Suprapubic skin (tissue), 4 donors: ENCODE measurements around the gene FIBIN. TPM values are rescaled to one million over a fixed set of nuclear protein-coding genes. Genes with fewer than 3 reads are reported as not detected.

Source experiments
- DNase-seq, 2 donors: peaks; one replicate each; pipeline ENCODE4 v3.0.0-alpha.2; 2019; ENCODE audit warnings: low spot score in 2 of 2
- H3K27ac ChIP-seq: fragments of 200-600 bp; sonication (generic); one replicate; pipeline ENCODE4 v1.5.1; 2019
- H3K27me3 ChIP-seq: fragments of 200-600 bp; sonication (generic); one replicate; pipeline ENCODE4 v1.5.1; 2019
- H3K36me3 ChIP-seq: fragments of 200-600 bp; sonication (generic); one replicate; pipeline ENCODE4 v1.5.1; 2019
- H3K4me1 ChIP-seq: fragments of 200-600 bp; sonication (generic); one replicate; pipeline ENCODE4 v1.5.1; 2019
- H3K4me3 ChIP-seq: fragments of 200-600 bp; sonication (generic); one replicate; pipeline ENCODE4 v1.5.1; 2019; ENCODE audit warnings: mild to moderate bottlenecking
- H3K9me3 ChIP-seq: fragments of 200-600 bp; sonication (generic); one replicate; pipeline ENCODE4 v1.5.1; 2019
- EP300 ChIP-seq: sonication (generic); formaldehyde crosslinking; IDR thresholded peaks from one replicate; pipeline ENCODE4 v1.6.1; 2017; ENCODE audit warnings: antibody characterized with exemption
- POLR2A ChIP-seq, 2 donors: fragments of 450-650 bp; IDR thresholded peaks; one replicate each; pipeline ENCODE4 v1.6.1; 2017; ENCODE audit warnings: antibody characterized with exemption in 2 of 2, mild to moderate bottlenecking in 2 of 2, moderate library complexity in 2 of 2
- POLR2AphosphoS5 ChIP-seq, 3 donors: sonication (generic); formaldehyde crosslinking; IDR thresholded peaks; one replicate each; pipeline ENCODE4 v1.6.1; 2017; ENCODE audit warnings: antibody characterized with exemption in 3 of 3
- WGBS: methylation state at CpG from one replicate; pipeline ENCODE4 v1.1.5; 2018; 5-methylcytosine and 5-hydroxymethylcytosine counted together
- total RNA-seq, 4 donors: library from RNA; depleted of rRNA; stranded (reverse); fragments of >200 nt; gene quantifications; one replicate each; pipeline ENCODE4 v1.1.0, GENCODE V29; 2016
- TF ChIP-seq, protein P1 (sequence below), 2 donors: fragments of 200-600 bp in 1 of 2; fragments of 450-650 bp in 1 of 2; sonication (generic) in 1 of 2; IDR thresholded peaks; one replicate each; pipeline ENCODE4 v1.5.1; 2016 to 2019; ENCODE audit warnings: antibody characterized with exemption in 2 of 2, mild to moderate bottlenecking in 1 of 2, moderate library complexity in 1 of 2

FIBIN gene
- total RNA-seq, 4 donors from 2014 or later = 4.6 to 10.1 (median 8.1) TPM

DNA sequence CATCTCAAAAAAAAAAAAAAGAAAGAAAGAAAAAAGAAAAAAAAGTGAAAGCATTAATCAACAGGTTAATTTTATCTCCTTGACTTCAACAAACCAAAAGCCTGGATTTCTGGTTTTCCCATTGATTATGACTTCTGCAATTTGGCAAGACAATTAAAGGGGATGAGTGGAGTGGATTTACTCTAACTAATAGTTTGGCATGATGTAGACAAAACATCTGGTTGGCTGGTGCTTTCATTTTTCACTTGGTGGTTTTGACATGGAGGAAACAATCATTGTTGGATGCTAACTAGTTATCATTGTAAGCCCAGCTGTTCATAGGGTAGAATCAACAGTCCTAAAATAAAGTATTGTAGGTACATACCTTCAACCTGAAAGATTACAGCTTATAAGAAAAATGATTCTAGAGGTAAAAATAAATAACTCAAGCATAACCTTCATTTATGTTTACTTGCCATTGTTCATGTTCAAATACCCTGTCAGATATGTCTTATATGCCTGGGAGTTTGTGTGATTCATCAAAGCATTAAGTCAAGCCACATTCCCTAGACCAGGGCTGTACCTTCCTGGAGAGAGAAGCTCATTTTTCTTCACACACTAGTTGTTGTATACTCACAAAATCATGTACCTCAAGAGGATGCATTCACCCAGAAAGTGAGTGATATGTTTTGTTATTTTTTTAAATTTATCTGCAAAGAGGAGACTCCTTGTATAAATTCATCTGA is 15.1 kb downstream of the FIBIN start:
- H3K36me3 ChIP-seq = no peaks in the 10 kb centered on the region
- TF ChIP-seq POLR2AphosphoS5 (IDR thresholded peaks at IDR 0.05) (no peak), POLR2A (IDR thresholded peaks at IDR 0.05) (no peak), EP300 (no peak)
- TF ChIP-seq, protein P1, sequence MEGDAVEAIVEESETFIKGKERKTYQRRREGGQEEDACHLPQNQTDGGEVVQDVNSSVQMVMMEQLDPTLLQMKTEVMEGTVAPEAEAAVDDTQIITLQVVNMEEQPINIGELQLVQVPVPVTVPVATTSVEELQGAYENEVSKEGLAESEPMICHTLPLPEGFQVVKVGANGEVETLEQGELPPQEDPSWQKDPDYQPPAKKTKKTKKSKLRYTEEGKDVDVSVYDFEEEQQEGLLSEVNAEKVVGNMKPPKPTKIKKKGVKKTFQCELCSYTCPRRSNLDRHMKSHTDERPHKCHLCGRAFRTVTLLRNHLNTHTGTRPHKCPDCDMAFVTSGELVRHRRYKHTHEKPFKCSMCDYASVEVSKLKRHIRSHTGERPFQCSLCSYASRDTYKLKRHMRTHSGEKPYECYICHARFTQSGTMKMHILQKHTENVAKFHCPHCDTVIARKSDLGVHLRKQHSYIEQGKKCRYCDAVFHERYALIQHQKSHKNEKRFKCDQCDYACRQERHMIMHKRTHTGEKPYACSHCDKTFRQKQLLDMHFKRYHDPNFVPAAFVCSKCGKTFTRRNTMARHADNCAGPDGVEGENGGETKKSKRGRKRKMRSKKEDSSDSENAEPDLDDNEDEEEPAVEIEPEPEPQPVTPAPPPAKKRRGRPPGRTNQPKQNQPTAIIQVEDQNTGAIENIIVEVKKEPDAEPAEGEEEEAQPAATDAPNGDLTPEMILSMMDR (IDR thresholded peaks at IDR 0.05) = no peak
- DNase-seq = no peak
- H3K4me1 ChIP-seq = peaks cover 18% of the 10 kb centered on the region
- no peak overlapping the region for H3K4me3 ChIP-seq
- H3K27me3 ChIP-seq = no peaks in the 10 kb centered on the region
- no peaks in the 10 kb centered on the region for H3K9me3 ChIP-seq
- no peak overlapping the region for H3K27ac ChIP-seq

DNA sequence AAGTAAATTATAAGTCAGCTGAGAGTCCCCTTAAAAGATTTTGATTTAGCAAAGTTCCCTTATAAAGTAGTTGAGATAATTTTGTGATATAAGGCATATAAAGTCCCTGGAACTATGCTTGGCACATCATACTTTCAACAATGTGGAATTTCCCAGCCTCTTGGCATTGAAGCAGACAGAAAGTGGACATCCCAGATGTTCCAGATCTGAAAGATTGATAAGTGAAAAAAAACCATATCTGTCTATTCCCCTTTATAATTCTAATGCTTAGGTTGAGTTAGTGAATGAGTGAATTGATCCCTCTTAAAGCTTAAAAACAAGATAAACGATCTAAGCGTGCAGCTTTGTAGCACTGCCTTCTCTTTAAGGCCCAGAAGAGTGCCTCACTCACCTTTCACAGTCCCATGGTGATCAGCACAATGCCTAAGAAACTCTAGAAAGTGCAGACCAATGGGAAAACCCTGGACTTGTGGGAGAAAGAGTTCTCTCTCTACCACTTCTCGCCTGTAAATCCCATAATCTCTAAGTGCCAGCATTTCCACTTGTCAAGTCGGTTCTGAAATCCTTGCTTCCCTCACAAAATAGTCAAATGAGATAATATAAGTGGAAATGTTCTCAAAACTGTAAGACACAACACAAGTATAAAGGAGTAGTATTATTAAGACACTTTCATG is 17.8 kb downstream of the FIBIN start:
- WGBS = 67% methylated on average over 4 of the region's 4 CpGs
- no peak overlapping the region for H3K27ac ChIP-seq

DNA sequence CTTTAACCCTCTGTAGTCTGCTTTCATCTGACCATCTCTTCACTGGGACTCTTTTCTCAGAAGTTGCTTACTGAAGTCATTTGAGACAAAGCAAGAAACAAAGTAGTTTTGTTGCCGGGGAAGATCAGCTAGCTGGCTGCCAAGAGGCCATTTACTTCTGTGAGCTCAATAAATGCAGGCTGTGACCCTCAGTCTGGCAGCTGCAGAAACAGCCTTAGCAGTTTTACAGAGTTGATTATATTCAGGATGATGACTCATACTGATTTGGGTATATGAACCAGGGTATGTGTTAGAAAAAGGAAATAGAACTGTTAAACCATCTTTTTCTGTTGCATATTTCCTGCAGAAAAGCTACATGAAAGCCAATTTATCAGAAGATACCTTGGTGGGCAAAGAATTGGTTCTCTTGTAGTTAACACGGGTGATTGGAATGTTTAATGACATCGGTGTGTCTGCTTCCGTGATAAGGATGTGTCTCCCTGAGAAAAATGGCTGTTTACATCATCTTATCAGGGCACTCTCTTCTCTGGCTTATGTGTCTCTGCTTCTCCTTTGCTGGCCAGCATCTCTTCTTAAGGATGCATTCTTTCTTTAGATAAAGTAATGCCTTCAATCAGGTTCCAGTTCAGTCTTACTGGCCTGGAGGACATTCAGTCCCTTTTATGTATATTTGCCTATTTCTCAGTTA is 18.5 kb downstream of the FIBIN start:
- no peaks in the 10 kb centered on the region for H3K27me3 ChIP-seq
- H3K9me3 ChIP-seq = no peaks in the 10 kb centered on the region
- TF ChIP-seq POLR2AphosphoS5 (IDR thresholded peaks at IDR 0.05) (no peak), POLR2A (IDR thresholded peaks at IDR 0.05) (no peak), EP300 (no peak)
- TF ChIP-seq, protein P1 (IDR thresholded peaks at IDR 0.05) = no peak
- no peak overlapping the region for H3K4me3 ChIP-seq
- no peak overlapping the region for H3K27ac ChIP-seq
- 34% methylated on average over 4 of the region's 4 CpGs for WGBS
- DNase-seq = no peak
- H3K36me3 ChIP-seq = no peaks in the 10 kb centered on the region
- peaks cover 24% of the 10 kb centered on the region for H3K4me1 ChIP-seq

More for the DNA sequence above, 17.8 kb downstream of the FIBIN start:
- no peak overlapping the region for H3K4me3 ChIP-seq
- no peak for DNase-seq
- TF ChIP-seq POLR2AphosphoS5 (IDR thresholded peaks at IDR 0.05) (no peak), POLR2A (IDR thresholded peaks at IDR 0.05) (no peak), EP300 (no peak)
- TF ChIP-seq, protein P1 (IDR thresholded peaks at IDR 0.05) = no peak
- no peaks in the 10 kb centered on the region for H3K9me3 ChIP-seq
- peaks cover 24% of the 10 kb centered on the region for H3K4me1 ChIP-seq
- no peaks in the 10 kb centered on the region for H3K27me3 ChIP-seq
- H3K36me3 ChIP-seq = no peaks in the 10 kb centered on the region

DNA sequence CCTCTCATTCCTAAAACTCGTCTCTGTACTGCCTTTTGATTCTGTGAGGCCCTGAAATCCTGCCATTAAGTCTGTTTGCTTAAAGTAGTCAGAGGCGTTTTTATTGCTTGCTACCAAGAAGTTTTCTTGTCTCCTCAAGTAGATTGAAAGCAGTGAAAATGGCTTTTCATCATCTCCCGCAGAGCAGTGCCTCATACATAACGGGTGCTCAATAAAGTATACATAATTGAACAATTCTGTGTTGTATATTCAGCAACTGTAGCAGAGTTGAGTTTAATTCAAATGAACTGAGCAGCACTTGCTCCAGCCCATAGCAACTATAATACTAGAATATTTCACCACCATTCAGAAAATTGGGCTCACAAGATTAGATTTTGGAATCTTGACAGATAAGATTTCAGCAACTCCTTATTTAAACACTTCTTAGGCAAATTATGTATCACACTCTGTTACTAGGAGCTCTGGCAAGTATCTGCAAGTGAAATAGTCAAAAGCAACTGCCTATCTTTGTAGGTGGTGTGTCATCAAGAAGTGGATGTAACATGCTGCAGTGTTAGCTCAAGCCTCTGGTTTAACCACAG is 20.0 kb downstream of the FIBIN start:
- Histone ChIP-seq H3K4me1 (peaks cover 24% of the 10 kb centered on the region), H3K9me3 (no peaks in the 10 kb centered on the region), H3K27ac (no peak overlapping the region), H3K4me3 (no peak overlapping the region), H3K27me3 (no peaks in the 10 kb centered on the region), H3K36me3 (no peaks in the 10 kb centered on the region)
- WGBS = 35% methylated on average over 4 of the region's 4 CpGs
- DNase-seq = no peak
- TF ChIP-seq EP300 = no peak
- no peak for TF ChIP-seq POLR2AphosphoS5 (IDR thresholded peaks at IDR 0.05)

DNA sequence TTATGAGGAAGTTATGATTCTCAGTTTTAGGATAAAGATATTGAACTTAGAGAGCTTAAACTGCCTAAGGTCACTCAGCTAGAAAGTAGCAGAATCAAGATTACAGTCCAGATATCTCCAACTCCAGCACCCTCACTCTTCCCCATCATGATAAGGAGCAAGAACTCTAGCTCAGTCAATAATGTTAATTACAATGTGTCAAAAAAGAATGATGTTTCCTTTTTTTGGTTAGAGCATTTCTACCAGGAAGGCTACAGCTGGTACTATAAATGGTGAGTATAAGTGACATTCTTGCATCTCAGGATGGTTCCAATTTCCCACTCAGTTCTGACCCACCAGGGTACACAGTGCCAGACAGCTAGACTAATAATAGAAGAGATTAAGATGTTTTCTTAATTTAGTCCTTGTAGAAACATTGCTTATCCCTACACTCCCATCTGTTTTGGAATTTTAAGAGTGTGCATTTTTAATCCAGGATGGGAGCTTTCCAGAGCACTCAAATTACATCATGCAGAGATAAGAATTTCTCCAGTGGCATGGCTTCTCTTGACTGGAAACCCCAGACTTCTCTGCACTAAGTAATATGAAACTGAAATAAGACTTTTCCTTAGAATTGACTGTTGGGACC is 25.1 kb downstream of the FIBIN start:
- Histone ChIP-seq H3K4me1 (peaks cover 6% of the 10 kb centered on the region), H3K27me3 (no peaks in the 10 kb centered on the region)

More for the DNA sequence above, 25.1 kb downstream of the FIBIN start:
- Histone ChIP-seq H3K4me3 (no peak overlapping the region), H3K36me3 (no peaks in the 10 kb centered on the region), H3K27ac (no peak overlapping the region), H3K9me3 (no peaks in the 10 kb centered on the region)
- TF ChIP-seq POLR2A (IDR thresholded peaks at IDR 0.05) = no peak
- TF ChIP-seq EP300 = no peak
- TF ChIP-seq, protein P1 (IDR thresholded peaks at IDR 0.05) = no peak
- TF ChIP-seq POLR2AphosphoS5 (IDR thresholded peaks at IDR 0.05) = no peak
- DNase-seq = no peak
